Thyroid gland (tissue), 4 donors: ENCODE data around the gene SLC12A8.

Experiments used
- POLR2A ChIP-seq, 2 donors: fragments of 450-650 bp; IDR thresholded peaks; one replicate each; pipeline ENCODE4 v1.6.1; 2017; ENCODE audit warnings: antibody characterized with exemption in 2 of 2, mild to moderate bottlenecking in 2 of 2, moderate library complexity in 1 of 2
- TF ChIP-seq, protein P1 (sequence below), 6 experiments: fragments of 200-600 bp in 3 of 6; fragments of 450-650 bp in 3 of 6; sonication (generic) in 3 of 6; IDR thresholded peaks; one replicate each; pipeline ENCODE4 v1.5.1; 2016 to 2019; ENCODE audit warnings: antibody characterized with exemption in 6 of 6, mild to moderate bottlenecking in 2 of 6, inconsistent platforms in 1 of 6, moderate library complexity in 1 of 6

DNA sequence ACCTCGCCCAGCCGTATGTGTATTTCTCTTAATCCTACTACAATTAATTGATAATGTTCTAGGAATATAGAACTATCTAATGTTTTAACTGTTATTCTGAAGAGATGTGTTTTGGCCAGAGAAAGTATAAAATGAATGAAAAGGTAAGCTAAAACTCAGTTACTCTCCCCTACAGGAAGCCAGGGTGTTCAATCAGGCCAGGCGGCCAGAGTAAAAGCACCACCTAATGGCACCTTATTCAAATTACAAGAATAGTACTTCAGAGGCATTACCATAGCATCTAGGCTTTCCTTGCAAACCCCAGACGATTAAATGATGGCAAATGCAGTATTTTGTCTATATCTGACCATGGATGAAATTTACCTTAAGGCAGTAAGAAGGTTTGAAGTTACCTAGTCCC is 10.4 kb downstream of the SLC12A8 start:
- TF ChIP-seq, protein P1, sequence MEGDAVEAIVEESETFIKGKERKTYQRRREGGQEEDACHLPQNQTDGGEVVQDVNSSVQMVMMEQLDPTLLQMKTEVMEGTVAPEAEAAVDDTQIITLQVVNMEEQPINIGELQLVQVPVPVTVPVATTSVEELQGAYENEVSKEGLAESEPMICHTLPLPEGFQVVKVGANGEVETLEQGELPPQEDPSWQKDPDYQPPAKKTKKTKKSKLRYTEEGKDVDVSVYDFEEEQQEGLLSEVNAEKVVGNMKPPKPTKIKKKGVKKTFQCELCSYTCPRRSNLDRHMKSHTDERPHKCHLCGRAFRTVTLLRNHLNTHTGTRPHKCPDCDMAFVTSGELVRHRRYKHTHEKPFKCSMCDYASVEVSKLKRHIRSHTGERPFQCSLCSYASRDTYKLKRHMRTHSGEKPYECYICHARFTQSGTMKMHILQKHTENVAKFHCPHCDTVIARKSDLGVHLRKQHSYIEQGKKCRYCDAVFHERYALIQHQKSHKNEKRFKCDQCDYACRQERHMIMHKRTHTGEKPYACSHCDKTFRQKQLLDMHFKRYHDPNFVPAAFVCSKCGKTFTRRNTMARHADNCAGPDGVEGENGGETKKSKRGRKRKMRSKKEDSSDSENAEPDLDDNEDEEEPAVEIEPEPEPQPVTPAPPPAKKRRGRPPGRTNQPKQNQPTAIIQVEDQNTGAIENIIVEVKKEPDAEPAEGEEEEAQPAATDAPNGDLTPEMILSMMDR (IDR thresholded peaks at IDR 0.05) = no peak
- no peak for TF ChIP-seq POLR2A (IDR thresholded peaks at IDR 0.05)
